ENCODE measurements around the gene IGLON5.

- TF ChIP-seq POLR2AphosphoS5 (IDR thresholded peaks at IDR 0.05; ENCODE audit: low read depth, low read length) (no peak), POLR2A (IDR thresholded peaks at IDR 0.05; ENCODE audit: low read depth, low read length) (no peak), TAF1 (IDR thresholded peaks at IDR 0.05; ENCODE audit: low read depth, low read length) (no peak), SPI1 (IDR thresholded peaks at IDR 0.05; ENCODE audit: low read depth, low read length) (no peak), PAX5 (IDR thresholded peaks at IDR 0.05; ENCODE audit: insufficient read depth, low read length, severe bottlenecking) (no peak)
These were observed 29.1 kb upstream of the IGLON5 start for GRCh38 chr19:51282335-51282734.

All from GM12891 (cell line).